NCI-H146 (cell line): ENCODE measurements around the gene GDPD5.

Source experiments
- DNase-seq: peaks from one replicate; lab custom pipeline; 2025; lab: John Stamatoyannopoulos, UW

The GDPD5 gene

DNA sequence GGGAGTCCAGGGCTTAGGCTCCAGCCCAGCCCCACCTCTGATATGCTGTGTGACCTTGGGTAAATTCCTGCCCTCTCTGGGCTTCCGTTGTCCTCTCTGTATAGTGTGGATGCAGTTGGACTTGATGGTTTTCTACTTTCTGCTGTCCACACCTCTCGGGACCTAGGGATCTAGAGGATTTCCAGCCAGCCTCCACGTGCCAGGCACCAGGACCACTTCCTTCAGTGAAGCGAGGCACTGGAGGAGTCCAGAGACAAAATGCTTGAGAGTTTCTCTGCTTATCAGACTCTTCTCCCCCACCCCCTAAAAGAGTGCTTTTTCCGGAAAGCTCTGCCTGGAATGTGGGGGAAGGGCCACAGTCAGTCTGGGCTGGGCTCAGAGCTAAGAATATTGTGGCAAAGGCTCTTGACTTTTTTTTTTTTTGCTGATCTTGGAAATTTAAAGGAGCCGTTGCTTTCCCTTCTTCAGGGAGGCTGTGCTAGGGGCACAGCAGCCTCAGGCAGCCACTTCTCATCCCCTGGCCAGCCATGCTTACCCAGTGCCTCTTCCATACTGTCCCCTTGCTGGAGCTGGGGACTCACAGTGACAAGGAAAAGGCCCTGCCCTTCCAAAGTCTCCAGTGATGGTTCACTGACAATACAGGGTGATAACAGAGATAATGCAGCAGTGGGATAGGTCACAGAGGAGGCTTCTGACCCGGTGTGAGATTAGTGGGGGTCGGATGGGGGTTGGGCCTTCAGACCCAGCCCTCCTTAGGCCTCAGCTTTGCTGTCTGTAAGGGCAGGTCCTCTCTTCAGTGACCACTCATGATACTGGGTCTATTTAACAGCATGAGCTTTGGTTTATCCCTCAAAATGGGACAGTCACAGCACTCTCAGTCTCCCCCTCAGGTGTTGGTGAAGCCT lies 33.5 kb upstream of the GDPD5 start:
- DNase-seq, result no peak

DNA sequence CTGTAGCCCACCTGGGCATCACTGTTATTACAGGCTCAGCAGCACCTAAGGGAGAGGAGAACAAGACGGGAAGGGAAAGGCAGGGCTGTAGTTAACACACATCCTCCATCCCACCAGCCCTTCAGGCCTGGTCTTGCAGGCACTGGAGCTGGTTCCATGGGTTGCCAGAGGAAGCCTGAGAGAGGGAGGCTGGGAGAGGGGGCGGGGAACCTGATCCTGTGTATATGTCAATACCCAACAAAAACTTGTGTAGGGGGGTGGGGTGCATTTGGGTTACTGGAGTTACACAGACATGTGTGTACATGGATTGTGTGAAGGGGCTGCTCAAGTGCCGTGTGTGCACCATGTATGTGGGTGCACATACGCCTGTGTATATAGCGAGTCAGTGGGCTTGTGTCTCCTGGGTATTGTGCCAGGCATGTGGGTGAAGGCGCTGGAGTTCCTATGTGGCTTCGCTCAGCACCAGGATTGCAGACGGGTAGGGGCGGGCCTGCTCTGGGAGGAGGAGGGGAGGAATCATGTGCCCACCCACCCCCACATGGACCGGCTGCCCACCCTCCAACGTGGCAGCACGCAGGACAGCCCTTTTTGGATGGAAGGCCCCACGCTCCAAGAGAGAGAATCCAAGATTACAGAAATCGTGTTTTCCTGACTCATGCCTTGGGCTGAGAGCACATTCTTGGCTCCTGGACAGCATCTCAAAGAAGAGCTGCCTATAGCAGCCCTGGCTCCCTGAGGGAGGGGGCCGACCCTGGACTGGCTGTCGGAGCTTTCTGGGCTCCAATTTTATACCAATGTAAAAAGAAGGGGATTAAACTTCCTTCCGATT lies 32.1 kb upstream of the GDPD5 start:
- no peak for DNase-seq

DNA sequence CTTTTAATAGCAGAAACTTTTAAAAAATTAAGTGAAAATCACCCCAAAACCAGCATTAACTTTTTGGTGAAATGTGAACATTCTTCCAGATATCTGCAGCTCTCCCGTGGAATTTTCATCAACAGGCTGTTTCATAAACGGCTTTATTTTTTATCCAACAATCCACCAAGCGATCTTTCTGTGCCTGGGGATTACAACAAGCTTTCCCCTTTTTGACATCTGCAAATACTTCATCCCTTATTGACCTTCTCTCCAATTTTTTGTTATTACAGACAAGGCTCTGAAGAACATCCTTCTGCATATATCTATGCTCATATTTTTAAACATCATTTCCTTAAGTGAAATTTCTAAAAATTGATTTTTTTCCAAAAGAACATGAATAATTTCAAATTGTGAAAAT lies 30.5 kb upstream of the GDPD5 start:
- no peak for DNase-seq

DNA sequence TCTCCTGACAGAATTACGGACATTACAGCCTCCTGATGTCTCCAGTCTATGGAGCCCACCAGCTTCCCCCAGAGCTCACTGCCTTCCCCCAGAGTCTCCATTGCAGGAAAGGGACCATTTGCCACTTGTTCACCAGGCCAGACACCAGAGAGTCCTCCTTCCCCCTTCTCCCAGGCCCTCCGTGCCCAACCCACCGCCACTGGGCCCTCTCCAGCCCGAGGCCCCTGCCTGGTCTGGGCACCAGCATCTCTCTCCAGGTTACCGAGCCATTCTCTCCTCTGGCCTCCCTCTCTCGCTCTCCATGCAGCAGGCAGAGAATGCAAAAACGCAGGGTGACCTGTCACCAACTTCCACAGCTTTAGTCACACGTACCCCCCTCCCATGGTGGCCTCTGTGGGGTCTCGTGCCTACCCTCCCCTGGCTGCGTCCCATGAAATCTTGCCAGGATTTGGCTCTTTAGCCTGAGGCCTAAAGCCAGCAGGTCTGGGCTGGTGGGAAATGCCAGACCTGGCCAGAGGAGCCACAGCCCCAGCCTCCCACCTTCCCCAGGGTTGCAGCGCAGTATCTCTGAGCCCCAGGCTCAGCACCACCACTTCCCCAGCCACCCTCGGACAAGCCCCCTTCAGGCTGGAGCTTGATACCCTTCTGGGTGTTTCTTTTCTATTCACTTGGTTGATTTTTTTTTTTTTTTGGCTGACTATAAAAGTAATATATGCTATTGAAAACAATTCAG lies 29.5 kb upstream of the GDPD5 start:
- DNase-seq, result no peak

GRCh38 chr11:75554258-75555022 lies 28.7 kb upstream of the GDPD5 start:
- no peak for DNase-seq

GRCh38 chr11:75553889-75554257 lies 28.1 kb upstream of the GDPD5 start:
- no peak for DNase-seq

- no peak for DNase-seq
Measured at GRCh38 chr11:75553182-75553581, 27.4 kb upstream of the GDPD5 start.

GRCh38 chr11:75549370-75549958 lies 23.7 kb upstream of the GDPD5 start:
- DNase-seq, result no peak

DNA sequence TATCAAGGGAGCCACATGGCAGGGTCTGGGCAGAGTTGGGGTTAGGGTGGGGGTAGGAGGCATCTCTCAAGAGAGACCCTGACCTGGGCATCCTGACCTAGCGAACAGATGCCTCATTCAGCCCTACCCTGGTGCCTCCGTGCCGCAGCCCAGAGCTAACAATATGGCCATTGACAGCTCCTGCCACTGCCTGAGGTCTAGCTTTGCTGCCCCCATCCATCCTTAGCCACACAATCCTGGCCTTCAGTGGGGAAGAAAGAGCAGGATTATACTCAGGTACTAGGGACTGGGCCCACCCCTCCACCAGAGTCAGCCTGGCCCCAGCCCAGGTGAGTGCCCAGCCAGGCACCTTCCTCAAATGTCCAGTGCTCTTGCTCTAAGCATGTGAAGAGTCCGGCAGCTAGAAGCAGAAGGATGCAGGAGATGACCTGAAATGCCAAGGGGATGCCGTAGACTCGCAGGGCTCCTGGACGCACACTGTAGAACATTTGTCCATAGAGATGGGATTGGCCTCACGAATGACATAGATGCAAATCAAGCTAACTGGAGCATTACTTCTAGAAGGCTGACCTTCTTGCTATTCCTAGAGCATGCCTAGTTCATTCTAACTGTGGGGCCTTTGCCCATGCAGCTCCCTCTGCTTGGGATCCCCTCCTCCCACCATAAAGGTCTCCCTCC lies 23.0 kb upstream of the GDPD5 start:
- no peak for DNase-seq

- DNase-seq, result peak; percentile 74
Measured at GRCh38 chr11:75547617-75548058, 21.9 kb upstream of the GDPD5 start.

GRCh38 chr11:75547177-75547576 lies 21.4 kb upstream of the GDPD5 start:
- DNase-seq, result no peak

GRCh38 chr11:75543806-75544205 lies 18.1 kb upstream of the GDPD5 start:
- DNase-seq, result no peak

DNA sequence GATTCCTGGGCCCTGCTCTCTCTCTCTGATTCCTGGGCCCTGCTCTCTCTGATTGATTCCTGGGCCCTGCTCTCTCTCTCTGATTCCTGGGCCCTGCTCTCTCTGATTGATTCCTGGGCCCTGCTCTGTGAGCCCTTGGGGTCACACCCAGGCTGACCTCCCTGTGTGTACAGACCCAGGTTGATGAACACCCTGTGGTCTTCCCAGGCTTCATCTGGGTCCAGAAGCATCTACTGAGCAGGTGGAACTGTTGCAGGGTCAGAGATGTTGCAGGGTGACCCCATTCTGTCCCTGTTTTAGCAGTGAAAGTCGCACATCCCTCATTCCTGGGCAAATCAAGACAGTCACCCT lies 16.3 kb upstream of the GDPD5 start:
- DNase-seq, result no peak

DNA sequence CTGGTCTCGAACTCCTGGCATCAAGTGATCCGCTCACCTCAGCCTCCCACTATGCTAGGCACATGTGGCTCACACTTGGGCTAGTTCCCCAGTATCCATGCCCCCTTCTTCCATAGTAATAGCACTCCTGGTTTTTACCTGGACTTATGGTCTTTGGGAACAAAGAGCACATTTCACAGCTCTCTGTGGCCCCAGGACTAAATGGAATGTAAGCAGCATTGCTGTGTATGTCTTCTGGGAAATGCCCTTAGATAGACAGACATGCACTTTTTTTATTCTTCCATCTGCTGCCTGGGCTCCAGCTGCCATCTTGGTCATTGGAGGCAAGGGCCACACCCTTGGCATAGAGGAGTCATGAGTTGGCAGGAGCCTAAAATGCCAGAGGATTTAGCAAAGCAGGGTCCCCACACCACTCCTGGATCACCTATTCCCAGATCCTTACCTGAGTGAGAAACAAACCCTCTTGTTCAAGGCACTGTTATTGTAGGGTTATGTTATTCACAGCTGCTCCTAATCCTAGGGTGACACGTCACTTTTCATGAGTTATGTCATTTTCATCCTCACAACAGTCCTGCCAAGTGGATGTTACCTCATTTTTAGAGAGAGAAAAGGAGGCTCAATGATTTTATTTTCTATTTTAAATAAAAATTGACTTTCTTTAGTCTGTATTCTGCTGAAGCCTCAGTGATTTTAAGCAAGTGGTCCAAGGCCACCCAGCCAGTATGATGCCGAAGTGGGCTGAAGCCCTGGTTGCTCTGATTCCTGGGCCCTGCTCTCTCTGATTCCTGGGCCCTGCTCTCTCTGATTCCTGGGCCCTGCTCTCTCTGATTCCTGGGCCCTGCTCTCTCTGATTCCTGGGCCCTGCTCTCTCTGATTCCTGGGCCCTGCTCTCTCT lies 15.7 kb upstream of the GDPD5 start:
- no peak for DNase-seq

- no peak for DNase-seq
Measured at GRCh38 chr11:75539459-75540334, 14.0 kb upstream of the GDPD5 start.

GRCh38 chr11:75538150-75538942 lies 12.6 kb upstream of the GDPD5 start:
- no peak for DNase-seq

GRCh38 chr11:75537740-75538139 lies 12.0 kb upstream of the GDPD5 start:
- DNase-seq, result no peak
